PC-9 (cell line): Measurements from ENCODE around the gene CDC14A.

Experiments
- EZH2 ChIP-seq: fragments of 200-600 bp; sonication (generic); IDR thresholded peaks from 2 replicates; pipeline ENCODE4 v1.8.0; 2017; ENCODE audit warnings: antibody characterized with exemption, low read depth
- TF ChIP-seq, protein P1 (sequence below): fragments of 200-600 bp; sonication (generic); conservative IDR thresholded peaks from 2 replicates; pipeline ENCODE4 v1.6.1; 2017; ENCODE audit warnings: mixed run types, antibody characterized with exemption, mild to moderate bottlenecking, moderate library complexity

DNA sequence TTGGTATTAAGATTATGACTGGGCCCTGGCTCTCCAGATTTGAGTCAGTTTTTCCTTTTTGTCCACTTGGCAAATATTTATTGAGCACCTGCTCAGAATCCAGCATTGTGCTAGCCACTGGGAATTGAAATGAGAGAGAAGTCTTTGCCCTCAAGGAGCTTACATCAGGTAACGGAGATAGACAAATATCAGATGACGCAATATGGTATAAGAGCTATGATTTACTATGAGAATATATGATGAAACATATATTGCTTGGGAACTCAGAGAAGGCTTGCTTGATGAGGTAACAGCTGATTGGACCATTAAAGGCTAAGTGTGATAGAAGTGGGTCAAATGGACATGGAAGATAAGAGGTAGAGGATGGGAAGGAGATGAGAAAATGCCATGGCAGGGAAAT is 144.6 kb downstream of the CDC14A start:
- TF ChIP-seq EZH2, result no peak
- TF ChIP-seq, protein P1, sequence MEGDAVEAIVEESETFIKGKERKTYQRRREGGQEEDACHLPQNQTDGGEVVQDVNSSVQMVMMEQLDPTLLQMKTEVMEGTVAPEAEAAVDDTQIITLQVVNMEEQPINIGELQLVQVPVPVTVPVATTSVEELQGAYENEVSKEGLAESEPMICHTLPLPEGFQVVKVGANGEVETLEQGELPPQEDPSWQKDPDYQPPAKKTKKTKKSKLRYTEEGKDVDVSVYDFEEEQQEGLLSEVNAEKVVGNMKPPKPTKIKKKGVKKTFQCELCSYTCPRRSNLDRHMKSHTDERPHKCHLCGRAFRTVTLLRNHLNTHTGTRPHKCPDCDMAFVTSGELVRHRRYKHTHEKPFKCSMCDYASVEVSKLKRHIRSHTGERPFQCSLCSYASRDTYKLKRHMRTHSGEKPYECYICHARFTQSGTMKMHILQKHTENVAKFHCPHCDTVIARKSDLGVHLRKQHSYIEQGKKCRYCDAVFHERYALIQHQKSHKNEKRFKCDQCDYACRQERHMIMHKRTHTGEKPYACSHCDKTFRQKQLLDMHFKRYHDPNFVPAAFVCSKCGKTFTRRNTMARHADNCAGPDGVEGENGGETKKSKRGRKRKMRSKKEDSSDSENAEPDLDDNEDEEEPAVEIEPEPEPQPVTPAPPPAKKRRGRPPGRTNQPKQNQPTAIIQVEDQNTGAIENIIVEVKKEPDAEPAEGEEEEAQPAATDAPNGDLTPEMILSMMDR, result no peak
